ENCODE data around the gene KLRC1.
A peak's percentile ranks its signal among the peaks of the same experiment; 100 is the strongest.
"Not testable (repeated sequence)": the region's sequence is repeated elsewhere in the genome, so short reads cannot be mapped to it uniquely, and the experiment has no call there.

Gene KLRC1

DNA sequence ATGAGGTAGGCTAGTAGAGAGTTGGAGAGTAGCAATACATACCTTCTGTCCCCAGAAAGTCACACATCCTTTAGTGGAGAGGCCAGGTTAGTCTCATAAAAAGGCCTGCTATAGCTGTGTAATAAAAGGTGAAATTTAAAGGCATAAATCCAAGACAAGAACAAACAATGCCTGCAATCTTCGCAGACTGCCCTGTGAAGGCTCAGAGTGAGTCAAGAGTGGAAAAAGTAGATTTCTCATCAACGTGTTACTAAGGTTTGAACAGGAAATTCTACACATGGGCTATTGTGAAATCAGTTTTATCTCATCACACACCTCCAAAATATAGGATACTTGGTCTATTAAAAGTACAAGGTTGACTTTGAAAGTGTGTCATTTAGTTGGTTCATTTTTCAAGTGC lies at the start of gene KLRC1:
KLRC1 (minus strand) TSS at position 222 of the 400 bp plus-strand sequence. CDS start 2,221 bp downstream, outside the sequence.
- no peak for DNase-seq (ENCODE audit: low read depth)

DNA sequence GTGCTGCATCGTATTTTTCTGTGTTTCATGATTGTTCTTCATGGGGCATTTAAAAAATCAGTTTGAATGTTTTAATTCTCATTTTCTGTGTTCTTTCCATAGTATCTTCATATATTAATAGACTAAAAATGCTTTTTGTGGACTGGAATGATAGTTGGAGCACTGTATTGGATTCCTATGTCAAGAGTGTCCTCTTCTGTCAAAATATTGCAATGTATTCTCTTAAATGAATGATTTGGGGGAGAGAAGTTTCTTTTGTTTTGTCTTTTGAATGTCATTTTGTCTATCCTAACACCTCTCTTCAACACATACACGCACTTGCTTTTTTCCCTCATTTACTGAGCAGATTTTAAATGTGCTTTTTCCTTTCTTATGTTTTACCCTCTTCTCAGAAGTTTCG lies 47.9 kb upstream of the KLRC1 start:
- DNase-seq (ENCODE audit: low read depth), result no peak

DNA sequence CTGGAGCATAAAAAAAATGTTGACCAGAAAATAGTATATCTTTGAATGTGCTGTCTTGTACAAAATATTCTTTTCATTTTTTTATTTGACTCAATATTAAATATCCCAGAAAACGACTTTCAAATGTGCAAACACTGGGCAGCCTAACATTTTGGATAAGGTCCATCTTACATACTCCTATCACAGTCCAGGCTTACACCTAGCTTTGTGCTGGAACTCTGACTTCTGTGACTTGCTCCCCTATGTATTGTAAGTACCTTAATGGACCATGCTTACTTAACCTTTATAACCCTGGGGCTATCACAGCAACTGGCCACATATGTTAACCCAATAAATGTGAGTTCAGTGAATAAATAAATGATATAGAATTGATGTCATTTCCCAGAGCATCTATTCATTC lies 44.9 kb upstream of the KLRC1 start:
- DNase-seq (ENCODE audit: low read depth), result no peak

DNA sequence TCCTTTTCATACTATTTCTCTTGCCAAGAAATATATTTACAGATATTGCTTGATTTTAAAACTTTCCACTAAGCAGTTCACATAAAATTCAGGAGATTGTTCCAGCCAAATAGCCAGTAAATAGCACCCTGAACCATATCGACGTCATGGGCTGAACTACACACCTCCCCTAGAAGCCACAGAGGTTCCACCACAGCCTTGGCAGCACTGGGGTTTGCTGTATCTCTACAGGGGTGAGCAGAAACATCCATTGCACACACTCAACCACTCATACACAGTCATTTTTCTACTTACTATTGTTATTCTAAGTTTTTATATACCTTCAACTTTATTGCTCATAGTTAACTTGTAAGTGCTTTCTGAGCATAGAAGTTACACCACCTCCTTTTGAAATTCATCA lies 44.4 kb upstream of the KLRC1 start:
- peak; percentile 38 for DNase-seq (ENCODE audit: low read depth)

DNA sequence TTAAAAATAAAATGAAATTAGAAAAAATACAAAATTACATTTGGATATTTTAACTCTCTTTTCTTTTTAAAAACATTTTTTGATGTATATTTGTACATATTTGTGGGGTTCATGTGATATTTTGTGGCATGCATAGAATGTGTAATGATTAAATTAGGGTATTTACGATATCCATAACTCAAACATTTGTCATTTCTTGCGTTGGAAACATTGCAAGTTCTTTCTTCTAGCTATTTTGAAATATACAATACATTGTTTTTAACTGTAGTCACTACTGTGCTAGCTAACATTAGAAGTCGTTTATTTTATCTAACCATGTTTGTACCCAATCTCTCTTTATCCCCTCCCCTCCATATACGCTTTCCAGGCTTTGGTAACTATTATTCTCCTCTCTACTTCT lies 38.6 kb upstream of the KLRC1 start:
- DNase-seq (ENCODE audit: low read depth), result no peak

DNA sequence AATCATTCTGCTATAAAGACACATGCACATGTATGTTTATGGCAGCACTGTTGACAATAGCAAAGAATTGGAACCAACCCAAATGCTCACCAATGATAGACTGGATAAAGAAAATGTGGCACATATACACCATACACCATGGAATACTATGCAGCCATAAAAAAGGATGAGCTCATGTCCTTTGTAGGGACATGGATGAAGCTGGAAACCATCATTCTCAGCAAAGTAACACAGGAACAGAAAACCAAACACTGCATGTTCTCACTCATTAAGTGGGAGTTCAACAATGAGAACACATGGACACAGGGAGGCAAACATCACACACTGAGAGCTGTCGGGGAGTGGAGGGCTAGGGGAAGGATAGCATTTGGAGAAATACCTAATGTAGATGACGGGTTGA lies 34.2 kb upstream of the KLRC1 start:
- not testable (repeated sequence) for DNase-seq (ENCODE audit: low read depth)

DNA sequence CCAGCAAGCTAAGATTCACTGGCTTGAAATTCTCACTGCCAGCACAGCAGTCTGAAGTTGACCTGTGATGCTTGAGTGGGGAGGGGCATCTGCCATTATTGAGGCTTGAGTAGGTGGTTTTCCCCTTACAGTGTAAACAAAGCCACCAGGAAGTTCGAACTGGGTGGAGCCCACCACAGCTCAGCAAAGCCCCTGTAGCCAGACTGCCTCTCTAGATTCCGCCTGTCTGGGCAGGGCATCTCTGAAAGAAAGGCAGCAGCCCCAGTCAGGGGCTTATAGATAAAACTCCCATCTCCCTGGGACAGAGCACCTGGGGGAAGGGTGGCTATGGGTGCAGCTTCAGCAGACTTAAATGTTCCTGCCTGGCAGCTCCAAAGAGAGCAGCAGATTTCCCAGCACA lies 28.7 kb upstream of the KLRC1 start:
- not testable (repeated sequence) for DNase-seq (ENCODE audit: low read depth)

DNA sequence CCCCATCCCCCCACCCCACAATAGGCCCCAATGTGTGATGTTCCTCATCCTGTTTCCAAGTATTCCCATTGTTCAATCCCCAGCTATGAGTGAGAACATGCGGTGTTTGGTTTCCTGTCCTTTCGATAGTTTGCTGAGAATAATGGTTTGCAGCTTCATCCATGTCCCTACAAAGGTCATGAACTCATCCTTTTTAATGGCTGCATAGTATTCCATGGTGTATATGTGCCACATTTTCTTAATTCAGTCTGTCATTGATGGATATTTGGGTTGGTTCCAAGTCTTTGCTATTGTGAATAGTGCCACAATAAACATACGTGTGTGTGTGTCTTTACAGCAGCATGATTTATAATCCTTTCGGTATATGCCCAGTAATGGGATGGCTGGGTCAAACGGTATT lies 19.6 kb upstream of the KLRC1 start:
- not testable (repeated sequence) for DNase-seq (ENCODE audit: low read depth)

DNA sequence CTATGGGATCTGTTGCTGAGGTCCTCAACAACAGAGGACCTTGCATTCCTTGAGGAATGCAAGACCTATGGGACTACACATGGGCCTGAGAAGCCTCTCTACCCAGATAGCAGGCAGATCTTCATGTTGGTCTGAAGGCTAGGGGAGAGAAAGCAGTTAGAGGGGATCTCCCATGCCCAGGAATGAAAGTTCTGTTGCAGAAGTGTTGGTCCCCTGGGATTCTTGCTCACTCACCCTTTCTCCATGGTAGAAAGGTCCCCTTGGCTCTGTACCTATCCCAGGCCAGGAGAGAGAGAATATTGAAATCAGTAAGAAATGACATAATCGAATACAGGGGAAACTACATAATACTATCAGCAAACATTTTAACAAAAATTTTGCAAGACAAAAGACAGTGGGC lies 16.5 kb upstream of the KLRC1 start:
- DNase-seq (ENCODE audit: low read depth), result no peak

DNA sequence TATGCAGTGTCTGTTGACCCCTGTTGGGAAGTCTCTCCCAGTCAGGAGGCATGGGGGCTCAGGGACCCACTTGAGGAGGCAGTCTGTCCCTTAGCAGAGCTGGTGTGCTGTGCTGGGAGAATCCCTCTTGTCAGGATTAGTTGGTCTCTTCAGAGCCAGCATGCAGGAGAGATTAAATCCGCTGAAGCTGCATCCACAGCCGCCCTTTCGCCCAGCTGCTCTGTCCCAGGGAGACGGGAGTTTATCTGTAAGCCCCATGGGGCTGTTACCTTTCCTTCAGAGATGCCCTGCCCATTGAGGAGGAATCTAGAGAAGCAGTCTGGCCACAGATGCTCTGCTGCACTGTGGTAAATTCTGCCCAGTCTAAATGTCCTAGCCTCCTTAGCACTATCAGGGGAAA lies 13.1 kb upstream of the KLRC1 start:
- no peak for DNase-seq (ENCODE audit: low read depth)

DNA sequence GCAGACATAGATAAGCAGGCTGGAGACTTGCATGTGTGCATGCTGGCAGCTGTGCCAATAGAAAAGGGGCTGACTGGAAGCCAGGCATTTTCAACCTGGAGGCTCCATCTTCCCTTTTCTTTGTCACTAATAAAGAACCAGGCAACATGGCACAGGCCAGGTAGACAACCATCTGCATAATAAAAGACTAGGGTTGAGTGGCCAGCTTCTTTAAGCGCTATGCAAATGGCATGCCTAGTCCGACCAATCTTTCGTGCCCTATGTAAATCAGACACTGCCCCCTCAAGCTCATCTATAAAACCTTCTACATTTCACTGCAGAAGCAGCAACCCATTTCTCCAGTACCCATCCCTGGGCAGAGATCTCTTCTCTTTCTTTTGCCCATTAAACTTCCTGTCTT lies 4.6 kb upstream of the KLRC1 start:
- DNase-seq (ENCODE audit: low read depth), result no peak

DNA sequence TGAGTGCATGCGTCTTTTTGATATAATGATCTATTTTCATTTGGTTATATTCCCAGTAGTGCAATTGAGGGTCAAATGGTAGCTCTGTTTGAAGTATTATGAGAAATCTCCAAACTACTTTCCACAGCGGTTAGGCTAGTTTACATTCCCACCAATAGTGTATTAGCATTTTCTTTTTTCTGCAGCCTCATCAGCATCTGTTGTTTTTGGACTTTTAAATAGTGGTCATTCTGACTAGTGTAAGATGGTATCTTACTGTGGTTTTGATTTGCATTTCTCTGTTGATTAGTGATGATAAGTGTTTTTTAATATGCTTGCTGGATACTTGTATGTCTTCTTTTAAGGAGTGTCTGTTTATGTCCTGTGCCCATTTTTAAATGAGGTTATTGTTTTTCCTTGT lies 3.7 kb upstream of the KLRC1 start:
- no peak for DNase-seq (ENCODE audit: low read depth)

DNA sequence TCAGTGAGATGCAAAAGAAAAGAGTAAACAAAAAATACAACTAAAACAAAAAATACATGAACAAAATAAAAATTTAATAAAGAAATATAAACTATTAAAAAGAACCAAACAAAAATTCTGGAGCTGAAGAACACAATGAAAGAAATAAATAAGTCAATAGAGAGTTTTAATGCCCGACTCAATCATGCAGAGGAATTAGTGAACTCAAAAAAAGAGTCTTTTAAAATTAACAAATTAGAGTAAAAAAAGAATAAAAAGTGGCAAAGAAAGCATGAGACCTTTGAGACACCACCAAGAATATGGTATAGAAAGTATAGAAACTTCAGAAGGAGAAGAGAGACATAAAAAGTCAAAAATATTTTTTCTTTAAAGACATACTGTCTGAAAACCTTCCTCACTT lies 2.6 kb upstream of the KLRC1 start:
- DNase-seq (ENCODE audit: low read depth), result no peak

DNA sequence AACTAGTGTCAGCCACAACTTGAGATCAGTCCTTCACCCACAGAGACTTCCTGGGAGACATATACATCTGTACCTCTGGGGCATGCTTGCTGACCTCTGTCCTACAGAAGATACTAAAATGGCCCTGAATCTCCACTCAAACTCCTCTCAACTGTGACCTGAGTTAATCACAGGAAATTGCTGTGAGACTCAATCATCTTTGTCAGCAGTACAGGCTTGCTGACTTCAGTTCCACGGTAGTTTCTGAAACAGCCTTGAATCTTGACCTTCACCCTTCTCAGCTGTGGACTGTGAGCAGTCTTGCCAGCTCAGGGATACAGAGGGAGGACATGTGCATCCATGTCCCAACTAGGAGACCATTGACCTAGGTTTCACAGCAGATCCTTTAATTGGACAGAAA lies 1.4 kb upstream of the KLRC1 start:
- no peak for DNase-seq (ENCODE audit: low read depth)

DNA sequence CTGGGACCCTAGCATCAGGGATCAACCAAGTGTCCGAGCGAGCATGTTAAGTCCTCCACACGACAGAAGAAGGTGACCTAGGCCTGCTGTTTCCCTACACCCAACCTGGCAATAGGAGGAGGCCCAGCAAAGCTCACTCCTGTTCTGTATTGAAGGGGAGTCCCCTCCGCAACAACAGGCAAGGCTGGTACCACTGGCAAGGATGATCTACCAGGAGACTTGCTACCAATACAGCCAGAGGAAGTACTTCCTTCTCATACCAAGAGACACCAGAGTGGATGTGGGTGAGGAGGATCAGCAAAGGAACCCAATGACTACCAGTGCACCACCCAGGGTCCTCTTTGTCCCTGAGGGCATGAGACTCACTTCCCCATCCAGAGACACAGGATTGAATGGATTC lies 4.9 kb downstream of the KLRC1 start:
- DNase-seq (ENCODE audit: low read depth), result no peak

DNA sequence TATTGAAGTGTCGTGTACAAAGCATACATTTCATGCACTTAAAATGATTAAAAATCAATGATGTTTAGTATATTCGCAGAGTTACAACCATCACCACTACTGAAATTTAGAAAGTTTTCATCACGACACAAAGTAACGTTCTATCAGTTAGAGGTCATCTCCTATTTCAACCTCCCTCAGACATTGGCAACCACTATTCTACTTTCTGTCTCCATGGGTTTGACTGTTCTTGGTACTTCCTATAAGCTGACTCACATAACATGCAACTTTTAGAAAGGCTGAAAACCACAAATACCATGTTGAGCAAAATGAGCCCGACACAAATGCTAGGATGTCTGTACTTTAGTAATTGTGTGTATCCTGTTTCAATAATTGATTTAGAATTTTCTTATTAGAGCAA lies 7.1 kb downstream of the KLRC1 start:
- not testable (repeated sequence) for DNase-seq (ENCODE audit: low read depth)

DNA sequence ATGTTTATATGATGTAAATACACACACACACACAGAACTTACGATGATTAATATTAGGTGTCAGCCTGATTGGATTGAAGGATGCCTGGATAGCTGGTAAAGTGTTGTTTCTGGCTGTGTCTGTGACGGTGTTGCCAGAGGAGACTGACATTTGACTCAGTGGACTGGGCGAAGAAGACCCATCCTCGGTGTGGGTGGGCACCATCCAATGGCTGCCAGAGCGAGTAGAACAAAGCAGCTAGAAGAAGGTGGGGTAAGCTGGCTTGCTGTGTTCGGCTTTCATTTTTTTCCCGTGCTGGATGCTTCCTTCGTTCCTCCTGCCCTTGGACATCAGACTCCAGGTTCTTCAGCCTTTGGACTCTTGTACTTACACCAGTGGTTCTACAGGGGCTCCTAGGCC lies 12.0 kb downstream of the KLRC1 start:
- not testable (repeated sequence) for DNase-seq (ENCODE audit: low read depth)

DNA sequence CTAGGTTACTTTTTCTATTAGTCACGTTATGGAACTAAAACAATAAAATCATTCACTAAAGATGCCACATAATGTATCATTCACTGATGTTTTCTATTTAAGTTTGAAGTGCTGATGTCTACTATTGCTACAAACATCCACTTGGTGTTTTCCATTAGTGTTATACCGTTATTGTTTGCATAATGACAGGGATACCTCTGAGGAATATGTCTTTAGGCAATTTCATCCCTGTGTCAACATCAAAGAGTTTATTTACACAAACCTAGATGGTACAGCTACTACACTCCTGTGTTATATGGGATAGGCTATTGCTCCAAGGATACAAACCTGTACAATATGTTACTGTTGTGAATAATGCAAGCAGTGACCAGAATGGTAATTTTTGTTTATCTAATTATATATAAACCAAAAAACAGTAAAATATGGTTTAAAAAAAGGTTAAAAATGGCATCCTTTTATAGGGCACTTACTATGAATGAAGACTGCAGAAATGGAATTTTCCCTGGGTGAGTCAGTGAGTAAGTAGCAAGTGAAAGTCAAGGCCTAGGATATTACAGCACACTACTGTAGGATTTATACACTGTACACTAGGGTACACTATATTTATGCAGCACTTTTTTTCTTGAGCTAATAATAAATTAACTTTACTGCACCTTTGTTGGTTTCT lies 13.4 kb downstream of the KLRC1 start:
- DNase-seq (ENCODE audit: low read depth), result not testable (repeated sequence)

DNA sequence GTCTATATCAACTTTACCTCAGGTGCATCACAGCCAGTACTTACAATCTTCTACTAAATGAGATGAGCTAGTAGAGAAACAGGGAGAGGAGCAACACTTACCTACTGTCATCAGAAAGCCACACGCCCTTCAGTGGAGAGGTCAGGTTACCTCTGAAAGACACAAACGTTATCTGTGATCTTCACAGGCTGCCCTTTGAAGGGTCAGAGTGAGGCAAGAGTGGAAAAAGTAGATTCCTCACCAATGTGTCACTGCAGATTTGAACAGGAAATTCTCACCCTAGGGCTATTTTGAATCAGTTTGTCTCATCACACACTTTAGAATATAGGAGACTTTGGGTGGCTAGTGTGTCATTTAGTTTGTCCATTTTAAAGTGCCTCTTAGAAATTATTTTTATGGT lies 15.6 kb downstream of the KLRC1 start:
- DNase-seq (ENCODE audit: low read depth), result not testable (repeated sequence)

DNA sequence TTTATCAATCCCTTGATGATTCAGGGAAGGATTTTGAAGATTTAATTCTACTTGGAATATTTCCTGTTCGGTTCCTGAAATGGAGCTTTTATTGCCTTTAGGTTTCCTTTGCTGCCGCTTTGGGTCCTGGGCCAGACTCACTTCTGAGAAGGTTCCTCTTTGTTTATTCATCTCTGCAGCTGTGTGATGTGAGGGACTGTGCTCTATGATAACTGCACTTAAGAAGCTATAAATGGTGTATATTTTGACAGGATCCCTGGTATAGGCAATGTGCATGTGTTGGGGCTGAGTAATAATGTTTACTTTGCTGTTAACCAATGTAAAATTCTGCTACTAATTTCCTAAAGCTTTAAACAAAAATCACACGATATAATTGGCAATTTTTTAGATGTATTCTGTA lies 17.4 kb downstream of the KLRC1 start, which contains the start of gene KLRC2:
KLRC2 (minus strand) TSS at position 195 of the 400 bp plus-strand sequence; CDS start at position 171, 24 bp downstream.
- DNase-seq (ENCODE audit: low read depth), result not testable (repeated sequence)

DNA sequence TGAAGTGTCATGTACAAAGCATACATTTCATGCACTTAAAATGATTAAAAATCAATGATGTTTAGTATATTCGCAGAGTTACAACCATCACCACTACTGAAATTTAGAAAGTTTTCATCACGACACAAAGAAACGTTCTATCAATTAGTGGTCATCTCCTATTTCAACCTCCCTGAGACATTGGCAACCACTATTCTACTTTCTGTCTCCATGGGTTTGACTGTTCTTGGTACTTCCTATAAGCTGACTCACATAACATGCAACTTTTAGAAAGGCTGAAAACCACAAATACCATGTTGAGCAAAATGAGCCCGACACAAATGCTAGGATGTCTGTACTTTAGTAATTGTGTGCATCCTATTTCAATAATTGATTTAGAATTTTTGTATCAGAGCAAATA lies 22.6 kb downstream of the KLRC1 start:
- DNase-seq (ENCODE audit: low read depth), result not testable (repeated sequence)

DNA sequence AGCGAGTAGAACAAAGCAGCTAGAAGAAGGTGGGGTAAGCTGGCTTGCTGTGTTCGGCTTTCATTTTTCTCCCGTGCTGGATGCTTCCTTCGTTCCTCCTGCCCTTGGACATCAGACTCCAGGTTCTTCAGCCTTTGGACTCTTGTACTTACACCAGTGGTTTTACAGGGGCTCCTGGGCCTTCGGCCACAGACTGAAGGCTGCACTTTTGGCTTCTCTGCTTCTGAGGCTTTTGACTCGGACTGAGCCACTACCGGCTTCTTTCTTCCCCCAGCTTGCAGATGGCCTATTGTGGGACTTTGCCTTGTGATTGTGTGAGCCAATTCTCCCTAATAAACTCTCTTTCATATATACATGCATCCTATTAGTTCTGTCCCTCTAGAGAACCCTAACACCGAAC lies 27.2 kb downstream of the KLRC1 start:
- not testable (repeated sequence) for DNase-seq (ENCODE audit: low read depth)

DNA sequence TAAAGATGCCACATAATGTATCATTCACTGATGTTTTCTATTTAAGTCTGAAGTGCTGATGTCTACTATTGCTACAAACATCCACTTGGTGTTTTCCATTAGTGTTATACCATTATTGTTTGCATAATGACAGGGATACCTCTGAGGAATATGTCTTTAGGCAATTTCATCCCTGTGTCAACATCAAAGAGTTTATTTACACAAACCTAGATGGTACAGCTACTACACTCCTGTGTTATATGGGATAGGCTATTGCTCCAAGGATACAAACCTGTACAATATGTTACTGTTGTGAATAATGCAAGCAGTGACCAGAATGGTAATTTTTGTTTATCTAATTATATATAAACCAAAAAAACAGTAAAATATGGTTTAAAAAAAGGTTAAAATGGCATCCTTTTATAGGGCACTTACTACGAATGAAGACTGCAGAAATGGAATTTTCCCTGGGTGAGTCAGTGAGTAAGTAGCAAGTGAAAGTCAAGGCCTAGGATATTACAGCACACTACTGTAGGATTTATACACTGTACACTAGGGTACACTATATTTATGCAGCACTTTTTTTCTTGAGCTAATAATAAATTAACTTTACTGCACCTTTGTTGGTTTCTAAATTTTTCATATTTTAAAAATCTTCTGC lies 28.8 kb downstream of the KLRC1 start:
- not testable (repeated sequence) for DNase-seq (ENCODE audit: low read depth)

DNA sequence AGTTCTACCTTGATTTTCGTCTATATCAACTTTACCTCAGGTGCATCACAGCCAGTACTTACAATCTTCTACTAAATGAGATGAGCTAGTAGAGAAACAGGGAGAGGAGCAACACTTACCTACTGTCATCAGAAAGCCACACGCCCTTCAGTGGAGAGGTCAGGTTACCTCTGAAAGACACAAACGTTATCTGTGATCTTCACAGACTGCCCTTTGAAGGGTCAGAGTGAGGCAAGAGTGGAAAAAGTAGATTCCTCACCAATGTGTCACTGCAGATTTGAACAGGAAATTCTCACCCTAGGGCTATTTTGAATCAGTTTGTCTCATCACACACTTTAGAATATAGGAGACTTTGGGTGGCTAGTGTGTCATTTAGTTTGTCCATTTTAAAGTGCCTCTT lies 31.0 kb downstream of the KLRC1 start:
- DNase-seq (ENCODE audit: low read depth), result not testable (repeated sequence)
